Osteocyte (in vitro differentiated cells): Measurements from ENCODE around the gene SLC35E4. TPM values are rescaled to one million over a fixed set of nuclear protein-coding genes. Genes with fewer than 3 reads are reported as not detected.

Experiments used
- DNase-seq: peaks from one replicate; pipeline ENCODE4 v3.0.0; 2021; ENCODE audit warnings: mixed read lengths; ENCODE audit not compliant: unreplicated experiment; ENCODE audit errors: extremely low spot score
- H3K27ac Mint-ChIP-seq: one replicate; pipeline ENCODE4 v1.8.0; 2021; ENCODE audit warnings: mild to moderate bottlenecking, mixed read lengths; ENCODE audit not compliant: unreplicated experiment
- H3K27me3 Mint-ChIP-seq: one replicate; pipeline ENCODE4 v1.8.0; 2021; ENCODE audit warnings: mixed read lengths; ENCODE audit not compliant: unreplicated experiment
- H3K36me3 Mint-ChIP-seq: one replicate; pipeline ENCODE4 v1.8.0; 2021; ENCODE audit warnings: mixed read lengths; ENCODE audit not compliant: unreplicated experiment
- H3K4me1 Mint-ChIP-seq: one replicate; pipeline ENCODE4 v1.8.0; 2021; ENCODE audit warnings: mixed read lengths; ENCODE audit not compliant: unreplicated experiment
- H3K4me3 Mint-ChIP-seq: one replicate; pipeline ENCODE4 v1.8.0; 2021; ENCODE audit warnings: mild to moderate bottlenecking, moderate library complexity, mixed read lengths; ENCODE audit not compliant: unreplicated experiment
- H3K9me3 Mint-ChIP-seq: one replicate; pipeline ENCODE4 v1.8.0; 2021; ENCODE audit warnings: mixed read lengths; ENCODE audit not compliant: unreplicated experiment
- total RNA-seq: library from RNA; stranded (reverse); gene quantifications from 2 replicates; pipeline ENCODE4 v1.2.1, GENCODE V29; 2021
- TF ChIP-seq, protein P1 (sequence below): fragments of 200-600 bp; sonication (generic); IDR thresholded peaks from 2 replicates; pipeline ENCODE4 v1.5.0; 2021; ENCODE audit warnings: antibody characterized with exemption, mild to moderate bottlenecking, moderate library complexity

The SLC35E4 gene
- total RNA-seq, 1 donor from 2014 or later = 10.2 TPM

DNA sequence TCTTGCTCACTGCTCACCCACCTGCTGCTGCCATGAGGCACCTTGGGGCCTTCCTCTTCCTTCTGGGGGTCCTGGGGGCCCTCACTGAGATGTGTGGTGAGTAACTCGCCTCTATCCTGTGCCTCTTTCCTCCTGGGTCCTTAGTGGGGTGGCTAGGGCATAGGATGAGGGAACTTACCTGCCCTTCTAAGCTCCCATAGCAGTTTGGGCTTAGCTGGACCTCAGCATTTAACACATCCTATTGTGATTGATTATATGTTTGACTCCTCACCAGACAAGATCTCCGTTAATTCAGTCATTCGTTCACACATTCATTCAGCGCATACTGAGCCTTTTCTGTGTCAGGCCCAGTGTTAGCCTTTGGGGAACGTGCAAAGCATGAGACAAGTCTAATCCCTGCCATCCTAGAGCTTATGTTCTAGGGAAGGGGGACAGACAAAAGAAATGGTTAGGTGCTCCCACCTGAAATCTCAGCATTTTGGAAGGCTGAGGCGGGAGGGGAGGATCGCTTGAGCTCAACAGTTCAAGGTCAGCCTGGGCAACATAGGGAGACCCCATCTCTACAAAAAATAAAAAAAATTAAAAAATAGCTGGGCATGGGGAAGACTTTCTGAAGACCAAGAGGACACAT lies 28.2 kb upstream of the SLC35E4 start:
- no peaks in the 10 kb centered on the region for H3K9me3 Mint-ChIP-seq
- H3K27ac Mint-ChIP-seq = peak overlapping the region; percentile 89
- TF ChIP-seq, protein P1, sequence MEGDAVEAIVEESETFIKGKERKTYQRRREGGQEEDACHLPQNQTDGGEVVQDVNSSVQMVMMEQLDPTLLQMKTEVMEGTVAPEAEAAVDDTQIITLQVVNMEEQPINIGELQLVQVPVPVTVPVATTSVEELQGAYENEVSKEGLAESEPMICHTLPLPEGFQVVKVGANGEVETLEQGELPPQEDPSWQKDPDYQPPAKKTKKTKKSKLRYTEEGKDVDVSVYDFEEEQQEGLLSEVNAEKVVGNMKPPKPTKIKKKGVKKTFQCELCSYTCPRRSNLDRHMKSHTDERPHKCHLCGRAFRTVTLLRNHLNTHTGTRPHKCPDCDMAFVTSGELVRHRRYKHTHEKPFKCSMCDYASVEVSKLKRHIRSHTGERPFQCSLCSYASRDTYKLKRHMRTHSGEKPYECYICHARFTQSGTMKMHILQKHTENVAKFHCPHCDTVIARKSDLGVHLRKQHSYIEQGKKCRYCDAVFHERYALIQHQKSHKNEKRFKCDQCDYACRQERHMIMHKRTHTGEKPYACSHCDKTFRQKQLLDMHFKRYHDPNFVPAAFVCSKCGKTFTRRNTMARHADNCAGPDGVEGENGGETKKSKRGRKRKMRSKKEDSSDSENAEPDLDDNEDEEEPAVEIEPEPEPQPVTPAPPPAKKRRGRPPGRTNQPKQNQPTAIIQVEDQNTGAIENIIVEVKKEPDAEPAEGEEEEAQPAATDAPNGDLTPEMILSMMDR = no peak
- DNase-seq = no peak
- H3K4me1 Mint-ChIP-seq = peaks cover 48% of the 10 kb centered on the region
- H3K4me3 Mint-ChIP-seq = peak overlapping the region; percentile 80
- H3K27me3 Mint-ChIP-seq = no peaks in the 10 kb centered on the region
- H3K36me3 Mint-ChIP-seq = peaks cover 9% of the 10 kb centered on the region

DNA sequence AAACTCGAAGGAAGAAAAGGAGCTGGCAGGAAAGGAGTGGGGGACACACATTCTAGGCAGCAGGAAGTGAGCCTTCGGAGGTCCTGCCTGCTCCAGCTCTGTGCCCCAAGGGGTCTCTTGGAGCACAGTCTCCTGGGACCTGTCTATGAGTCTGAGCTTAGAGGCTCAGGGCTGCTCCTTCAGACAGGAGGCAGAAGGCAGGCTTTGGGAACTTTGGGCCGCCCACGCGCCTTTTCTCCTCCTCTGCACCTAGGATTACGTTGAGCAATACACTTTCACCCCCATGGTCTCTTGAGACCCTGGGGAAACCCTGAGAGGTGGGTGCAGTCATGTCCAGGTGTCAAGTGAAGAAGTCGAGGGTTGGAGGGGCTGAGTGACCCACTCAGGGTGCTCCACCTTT lies 27.6 kb upstream of the SLC35E4 start:
- peaks cover 48% of the 10 kb centered on the region for H3K4me1 Mint-ChIP-seq
- no peaks in the 10 kb centered on the region for H3K27me3 Mint-ChIP-seq
- no peak for DNase-seq
- peak overlapping the region; percentile 89 for H3K27ac Mint-ChIP-seq
- H3K4me3 Mint-ChIP-seq = peak overlapping the region; percentile 80
- TF ChIP-seq, protein P1 = no peak
- H3K9me3 Mint-ChIP-seq = no peaks in the 10 kb centered on the region
- peaks cover 9% of the 10 kb centered on the region for H3K36me3 Mint-ChIP-seq

DNA sequence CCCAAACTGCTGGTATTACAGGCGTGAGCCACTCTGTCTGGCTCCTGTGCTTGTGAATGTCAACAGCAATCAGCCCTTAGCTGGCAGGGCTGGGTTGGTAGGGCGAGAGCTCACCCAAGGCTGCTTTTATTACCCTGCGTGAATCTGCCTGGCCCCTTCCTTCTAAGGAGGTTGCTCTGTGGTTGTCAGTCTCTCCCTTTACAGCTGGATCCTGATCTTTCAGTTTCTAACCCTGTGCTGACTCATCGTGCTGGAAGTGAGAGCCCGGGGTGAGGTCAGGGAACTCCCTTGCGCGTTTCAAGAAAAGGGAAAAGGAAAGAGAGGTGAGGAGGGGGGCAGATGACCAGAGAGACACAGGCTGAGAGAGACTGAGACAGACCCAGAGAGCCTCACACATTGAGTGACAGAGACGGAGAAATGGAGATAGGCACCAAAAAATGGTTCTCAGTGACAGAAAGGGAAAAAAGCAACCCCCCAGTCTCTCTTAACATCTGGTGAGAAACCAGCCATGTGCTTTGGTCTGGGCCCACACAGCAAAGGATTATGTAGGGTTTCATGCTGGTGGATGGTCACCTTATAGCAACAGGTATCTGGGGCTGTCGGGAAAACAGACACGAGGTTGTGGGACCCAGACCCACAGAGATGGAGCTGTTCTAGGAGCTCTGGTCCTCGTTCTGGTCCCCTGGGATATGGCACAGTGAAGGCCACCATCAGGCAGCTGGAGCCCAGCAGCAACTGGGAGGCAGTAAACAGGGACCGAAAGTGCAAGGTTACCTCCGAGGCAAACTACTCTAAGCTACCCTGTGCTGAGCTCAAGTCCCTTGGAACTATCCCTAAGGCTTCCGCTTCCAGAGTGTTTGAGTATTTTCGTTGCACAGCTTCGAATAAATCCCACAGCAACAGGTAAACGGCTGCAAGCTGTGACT lies 26.1 kb upstream of the SLC35E4 start:
- Mint-ChIP-seq H3K36me3 (peaks cover 15% of the 10 kb centered on the region), H3K4me1 (peaks cover 48% of the 10 kb centered on the region), H3K27me3 (no peaks in the 10 kb centered on the region), H3K27ac (peak overlapping the region; percentile 94), H3K4me3 (peak overlapping the region; percentile 59), H3K9me3 (no peaks in the 10 kb centered on the region)
- DNase-seq = no peak
- TF ChIP-seq, protein P1 = no peak

DNA sequence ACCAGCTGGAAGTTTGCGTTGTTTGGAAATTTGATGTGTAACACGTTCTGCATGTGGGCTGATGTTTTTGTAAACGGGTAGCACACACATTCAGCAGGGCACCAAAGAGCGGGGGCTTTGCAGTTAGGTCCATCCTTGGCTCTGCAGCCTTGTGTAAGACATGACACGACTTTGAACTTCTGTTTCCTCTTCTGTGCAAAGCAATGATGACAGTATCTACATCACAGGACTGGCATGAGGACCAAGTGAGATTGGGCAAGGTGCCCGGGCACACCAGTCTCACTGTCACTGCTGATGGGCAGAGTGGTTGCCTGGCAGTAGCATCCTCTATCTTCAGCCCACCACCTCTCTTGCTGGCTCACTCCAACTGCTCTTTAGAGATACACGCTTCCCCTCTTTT lies 25.3 kb upstream of the SLC35E4 start:
- no peak overlapping the region for H3K4me3 Mint-ChIP-seq
- peaks cover 48% of the 10 kb centered on the region for H3K4me1 Mint-ChIP-seq
- no peaks in the 10 kb centered on the region for H3K9me3 Mint-ChIP-seq
- DNase-seq = no peak
- TF ChIP-seq, protein P1 = no peak
- no peaks in the 10 kb centered on the region for H3K27me3 Mint-ChIP-seq
- peaks cover 18% of the 10 kb centered on the region for H3K36me3 Mint-ChIP-seq
- H3K27ac Mint-ChIP-seq = no peak overlapping the region

DNA sequence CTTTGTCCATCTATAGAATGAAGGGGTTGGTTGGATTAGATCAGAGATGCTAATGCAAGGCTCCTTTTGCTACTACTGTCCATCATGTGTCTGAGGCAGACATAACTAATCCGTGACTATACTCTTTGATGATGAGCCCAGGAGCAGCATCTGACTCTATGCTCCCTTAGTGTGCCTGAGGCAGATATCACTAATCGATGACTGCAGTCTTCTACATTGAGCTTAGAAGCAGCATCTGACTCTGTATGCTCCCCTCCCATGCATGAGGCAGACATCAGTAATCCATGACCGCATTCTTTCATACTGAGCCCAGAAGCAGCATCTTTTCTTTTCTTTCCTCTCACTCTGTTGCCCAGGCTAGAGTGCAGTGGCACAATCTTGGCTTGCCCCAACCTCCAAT lies 24.4 kb upstream of the SLC35E4 start:
- no peak for DNase-seq
- Mint-ChIP-seq H3K4me1 (peaks cover 40% of the 10 kb centered on the region), H3K4me3 (no peak overlapping the region), H3K27me3 (no peaks in the 10 kb centered on the region), H3K36me3 (peaks cover 20% of the 10 kb centered on the region), H3K27ac (no peak overlapping the region), H3K9me3 (no peaks in the 10 kb centered on the region)
- TF ChIP-seq, protein P1 = no peak
